HG02970 (cell line): ENCODE results near the gene MARCHF3.

ENCODE experiments used
- ATAC-seq: cut with Tn5 transposase; IDR thresholded peaks from one replicate; pipeline ENCODE4 v1.9.1; 2021; ENCODE audit warnings: mild to moderate bottlenecking, moderate library complexity, moderate number of reproducible peaks; ENCODE audit not compliant: unreplicated experiment, low FRiP score

MARCHF3 gene

DNA sequence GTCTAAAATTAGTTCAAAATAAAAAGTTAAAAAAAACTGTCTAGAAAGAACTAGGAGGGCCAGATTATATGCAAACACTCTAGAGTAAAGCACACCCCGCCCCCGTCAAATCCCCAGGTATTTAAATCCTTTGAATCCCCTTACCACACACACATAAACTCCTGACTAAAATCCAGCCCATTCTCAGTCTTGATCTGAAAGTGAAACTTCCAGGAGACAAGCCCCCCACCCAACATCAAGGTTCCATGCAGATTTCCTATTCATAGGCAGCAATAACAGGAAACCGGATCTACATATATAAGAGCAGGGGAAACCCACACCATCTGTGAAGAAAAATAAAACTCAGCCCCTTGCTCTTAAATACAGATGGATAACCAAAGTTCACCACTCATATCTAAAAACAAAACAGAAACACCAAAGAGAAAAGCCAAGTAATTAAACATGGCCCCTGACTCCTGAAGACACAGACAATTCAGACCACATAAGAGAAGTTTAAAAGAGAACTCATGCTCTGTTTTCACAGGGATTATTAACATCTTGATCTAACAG is 42.3 kb downstream of the MARCHF3 start:
- ATAC-seq = peak; percentile 91

DNA sequence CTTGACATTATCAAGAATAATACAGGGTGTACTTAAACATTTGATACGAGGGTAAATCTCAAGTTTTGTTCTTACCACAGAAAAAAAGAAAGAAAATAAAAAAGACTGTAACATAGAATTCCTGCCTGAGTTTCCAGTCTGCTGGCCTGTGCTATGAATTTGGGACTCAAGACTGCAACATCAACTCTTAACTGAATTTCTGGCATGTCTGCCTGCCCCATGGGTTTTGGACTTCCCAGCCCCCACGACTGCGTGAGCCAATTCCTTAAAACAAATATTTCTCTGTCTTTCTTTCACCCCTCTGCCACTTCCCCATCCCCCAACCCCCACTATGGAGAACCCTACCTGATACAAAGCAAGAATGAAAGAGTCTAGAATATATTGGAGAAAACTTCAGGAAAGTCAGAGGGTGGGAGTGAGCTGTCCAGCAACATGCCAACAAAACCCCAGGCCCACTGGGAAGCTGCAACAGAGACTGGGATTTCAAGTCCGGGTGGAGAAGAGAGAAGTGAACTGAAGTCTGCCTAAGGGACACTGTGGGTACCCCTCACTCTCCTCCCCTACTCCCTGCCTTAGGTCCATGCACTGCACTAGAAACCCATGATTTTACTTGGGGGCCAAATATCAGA is 43.0 kb downstream of the MARCHF3 start:
- no peak for ATAC-seq

DNA sequence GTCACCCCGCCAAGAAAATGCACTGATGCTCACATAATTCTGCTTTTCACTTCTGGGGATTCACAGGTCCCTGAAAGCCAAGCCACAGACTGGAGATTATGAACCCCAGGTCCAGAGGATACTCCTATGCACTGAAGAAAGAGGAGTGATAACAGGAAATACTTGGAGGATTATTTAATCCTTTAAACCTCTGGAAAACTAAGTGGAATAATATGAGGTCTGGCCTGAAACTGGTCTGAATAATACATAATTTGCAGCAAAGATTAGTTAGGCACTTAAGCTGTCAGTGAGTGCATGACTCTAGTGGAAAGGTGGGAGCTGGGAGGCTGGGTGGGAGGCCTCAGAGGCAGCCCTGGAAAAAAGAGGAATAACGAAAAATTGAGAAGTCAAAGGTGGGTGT is 45.7 kb downstream of the MARCHF3 start:
- no peak for ATAC-seq

DNA sequence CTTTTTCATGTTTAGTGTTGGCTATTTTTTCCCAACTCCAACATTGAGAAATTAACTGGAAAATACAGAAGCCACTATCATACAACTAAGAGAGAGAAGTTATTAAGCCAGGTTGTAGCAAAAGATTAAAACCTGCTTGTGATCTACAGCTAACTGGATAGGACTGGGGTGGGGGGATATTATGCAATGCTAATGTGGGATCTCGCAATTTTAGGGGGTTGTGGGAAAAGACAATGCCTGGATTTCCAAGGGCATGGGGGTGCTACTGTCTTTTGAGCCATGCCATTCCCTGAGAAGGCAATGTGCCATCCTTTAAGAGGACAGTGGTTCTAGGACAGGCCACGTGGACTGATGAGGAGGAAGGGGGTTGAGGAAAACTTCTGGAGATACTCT is 46.5 kb downstream of the MARCHF3 start:
- ATAC-seq = no peak

DNA sequence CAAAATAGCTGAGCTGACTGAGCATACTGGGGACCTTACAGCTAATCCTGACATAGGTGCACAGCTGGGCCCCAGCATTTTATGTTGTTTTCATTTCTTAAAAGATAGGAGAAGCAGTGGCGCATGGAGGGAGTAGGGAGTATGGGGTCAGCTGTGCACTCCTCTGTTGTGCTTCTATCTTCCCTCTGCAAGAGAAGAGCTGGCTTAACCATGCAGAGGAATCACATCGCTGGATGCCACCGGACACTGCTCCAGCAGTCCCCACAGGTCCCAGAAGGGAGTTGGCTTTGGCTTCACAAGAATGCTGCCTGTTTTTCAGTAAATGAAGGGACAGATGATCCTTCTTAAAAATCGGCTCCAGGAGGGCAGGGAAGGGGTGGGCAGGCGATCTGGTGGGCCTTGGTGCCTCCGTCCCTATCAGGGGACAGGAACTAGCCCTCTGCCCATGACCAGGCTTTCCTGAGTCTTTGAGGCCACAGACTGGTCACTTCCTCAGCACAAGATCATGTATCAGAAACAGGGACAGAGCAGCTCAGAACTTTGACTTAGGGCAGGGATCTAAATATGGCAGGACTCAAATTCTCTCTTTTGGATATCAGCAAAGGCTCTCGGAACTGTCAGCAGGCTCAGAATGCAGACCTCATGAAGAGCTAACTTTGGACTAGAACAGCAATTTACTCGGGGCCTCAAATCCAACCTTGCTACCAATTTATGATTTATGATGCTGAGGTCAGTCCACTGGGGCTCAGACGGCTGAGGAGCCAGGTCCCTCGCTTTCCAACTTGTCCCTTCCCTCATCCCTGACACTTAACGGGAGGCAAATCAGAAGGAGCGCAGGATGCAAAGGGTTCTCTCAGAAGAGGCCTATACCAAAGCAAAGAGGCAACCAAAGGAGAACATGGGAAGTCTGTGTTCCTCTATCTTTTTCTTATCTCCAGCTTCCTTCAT is 47.2 kb downstream of the MARCHF3 start:
- no peak for ATAC-seq

DNA sequence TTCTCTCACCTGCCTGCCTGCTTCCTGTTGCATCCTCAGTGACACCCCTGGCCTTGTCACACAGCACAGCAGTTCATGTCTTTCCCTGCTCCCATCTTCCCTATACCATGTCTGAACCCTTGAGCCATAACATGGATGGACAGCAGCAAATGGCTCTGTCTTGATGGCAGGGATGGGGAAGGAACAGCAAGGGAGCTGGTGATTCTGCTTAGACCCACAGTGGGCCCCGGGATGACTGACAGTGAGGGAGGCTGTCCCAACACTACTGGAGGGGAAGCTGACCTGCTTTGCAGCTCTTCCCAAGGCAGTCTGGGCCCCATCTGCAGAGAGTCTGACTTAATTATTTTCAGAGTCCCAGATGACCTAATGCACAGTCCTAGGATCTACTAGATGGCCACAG is 48.2 kb downstream of the MARCHF3 start:
- ATAC-seq = no peak

DNA sequence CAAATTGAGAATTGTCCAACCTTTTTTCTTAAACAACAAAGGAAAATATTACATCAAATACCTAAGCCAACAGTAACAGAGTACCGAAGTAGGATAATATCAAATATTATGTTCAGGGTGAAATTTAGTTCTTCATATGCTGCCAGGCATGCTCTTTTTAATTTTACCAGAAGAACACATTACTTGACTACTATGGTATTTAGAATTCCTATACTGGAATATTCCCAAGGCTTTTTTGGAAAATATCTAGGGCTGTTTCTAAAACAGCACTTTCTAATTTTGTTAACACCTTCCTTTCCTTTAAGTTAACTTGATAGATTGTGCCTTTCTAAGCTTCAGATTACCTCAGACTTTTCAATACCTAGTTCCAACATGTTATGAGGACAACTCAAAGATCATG is 48.7 kb downstream of the MARCHF3 start:
- no peak for ATAC-seq

DNA sequence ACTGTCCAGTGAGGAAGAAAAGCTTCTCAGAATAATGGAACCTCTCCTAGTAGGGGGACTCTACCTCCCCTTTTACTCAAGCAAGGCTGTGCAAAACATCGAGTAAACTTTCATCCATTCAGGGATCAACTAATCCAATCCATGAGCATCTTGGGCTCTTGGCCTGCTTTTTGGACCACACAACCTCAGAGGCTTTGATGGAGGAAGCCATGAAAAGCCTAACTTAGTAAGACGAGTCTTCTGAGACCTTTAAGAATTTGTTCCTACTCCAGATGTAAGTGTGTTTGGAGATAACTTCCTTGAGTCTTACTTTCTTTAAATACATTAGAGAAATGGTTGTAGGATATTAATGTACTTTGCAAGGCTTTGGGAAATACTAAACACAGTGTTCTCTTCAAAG is 49.1 kb downstream of the MARCHF3 start:
- ATAC-seq = no peak

DNA sequence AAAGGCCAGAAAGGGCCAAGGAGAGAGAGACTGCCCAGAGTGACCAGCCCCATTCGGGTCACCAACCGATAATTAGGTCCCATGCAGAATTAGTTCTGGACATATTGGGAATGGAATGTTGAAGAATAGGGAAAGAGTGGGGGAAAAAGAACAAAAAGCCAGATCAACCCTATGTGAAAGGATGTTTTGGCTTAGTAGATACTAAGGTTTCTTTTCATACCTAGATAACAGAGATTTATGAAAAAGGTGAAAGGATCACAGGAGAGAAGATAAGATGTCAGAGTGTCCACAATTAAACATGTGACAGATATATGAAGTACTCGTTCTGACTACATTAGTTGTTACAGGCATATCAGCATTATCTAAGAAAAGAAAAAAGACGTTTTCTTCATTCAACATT is 52.1 kb downstream of the MARCHF3 start:
- ATAC-seq = no peak

DNA sequence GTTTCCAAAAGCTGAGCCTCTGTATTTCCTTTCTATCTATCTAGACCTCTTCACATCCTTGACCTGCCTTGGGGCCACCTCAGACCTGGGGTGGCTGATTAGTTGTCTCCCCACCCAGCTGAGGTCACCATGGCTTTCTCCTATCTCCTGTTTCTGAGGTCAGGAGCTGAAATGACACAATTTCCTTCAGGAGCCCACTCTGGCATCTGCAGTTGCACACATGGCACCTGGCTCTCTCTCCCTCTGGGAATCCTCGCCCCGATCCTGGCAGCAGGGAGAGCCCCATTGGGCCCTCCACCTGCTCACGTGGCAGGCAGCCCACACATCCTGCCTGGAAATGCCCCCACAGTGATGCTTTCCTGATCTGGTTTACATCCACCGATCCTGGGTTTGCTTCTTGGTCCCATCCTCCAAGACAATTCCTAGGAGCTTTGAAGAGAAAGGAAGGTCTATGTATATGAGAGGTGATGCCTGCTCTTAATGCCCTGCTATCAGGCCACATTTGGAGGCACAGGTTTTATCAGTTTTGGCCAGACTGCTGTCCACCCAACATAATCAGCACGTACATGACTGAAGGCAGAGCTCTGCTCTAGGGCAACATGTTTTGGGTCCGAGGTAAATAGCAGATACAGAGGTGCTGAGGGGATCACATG is 53.7 kb downstream of the MARCHF3 start:
- no peak for ATAC-seq

DNA sequence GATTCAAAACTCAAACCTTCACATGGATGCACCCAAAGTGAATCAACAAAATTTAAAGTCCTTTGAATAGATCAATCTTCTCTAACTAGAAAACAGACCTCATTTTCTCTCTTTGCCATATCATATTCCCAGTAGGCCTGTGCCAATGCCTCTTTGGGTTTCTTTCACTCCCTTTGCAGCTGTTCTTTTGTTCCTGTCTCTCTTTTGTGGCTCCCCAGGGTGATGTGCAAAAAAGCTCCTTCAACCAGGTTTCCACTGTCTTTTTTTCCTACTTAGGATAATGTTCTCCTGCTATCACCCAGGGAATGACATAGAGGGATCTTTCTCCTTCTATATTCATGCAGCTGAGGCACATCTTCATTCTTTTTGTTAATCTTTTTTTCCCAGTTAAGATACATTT is 54.6 kb downstream of the MARCHF3 start:
- ATAC-seq = no peak

DNA sequence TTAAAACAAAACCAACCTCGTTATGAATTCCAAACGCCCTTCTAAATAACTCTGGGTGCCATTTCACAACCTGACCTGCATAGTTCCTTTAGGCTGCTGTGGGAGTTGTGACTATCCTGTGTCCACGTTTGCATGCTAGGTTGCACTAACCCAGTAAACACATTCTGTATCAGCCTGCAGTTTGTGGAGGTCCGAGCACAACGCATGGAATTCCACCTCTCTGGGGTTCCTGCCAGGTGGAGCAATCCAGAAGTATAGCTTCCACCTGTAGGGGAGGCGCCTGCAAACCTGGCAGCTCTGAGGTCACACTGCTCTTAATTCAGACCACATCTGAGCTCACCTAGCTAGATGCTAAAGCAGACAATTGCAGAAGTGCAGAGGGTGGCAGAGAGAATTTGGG is 57.2 kb downstream of the MARCHF3 start:
- no peak for ATAC-seq

DNA sequence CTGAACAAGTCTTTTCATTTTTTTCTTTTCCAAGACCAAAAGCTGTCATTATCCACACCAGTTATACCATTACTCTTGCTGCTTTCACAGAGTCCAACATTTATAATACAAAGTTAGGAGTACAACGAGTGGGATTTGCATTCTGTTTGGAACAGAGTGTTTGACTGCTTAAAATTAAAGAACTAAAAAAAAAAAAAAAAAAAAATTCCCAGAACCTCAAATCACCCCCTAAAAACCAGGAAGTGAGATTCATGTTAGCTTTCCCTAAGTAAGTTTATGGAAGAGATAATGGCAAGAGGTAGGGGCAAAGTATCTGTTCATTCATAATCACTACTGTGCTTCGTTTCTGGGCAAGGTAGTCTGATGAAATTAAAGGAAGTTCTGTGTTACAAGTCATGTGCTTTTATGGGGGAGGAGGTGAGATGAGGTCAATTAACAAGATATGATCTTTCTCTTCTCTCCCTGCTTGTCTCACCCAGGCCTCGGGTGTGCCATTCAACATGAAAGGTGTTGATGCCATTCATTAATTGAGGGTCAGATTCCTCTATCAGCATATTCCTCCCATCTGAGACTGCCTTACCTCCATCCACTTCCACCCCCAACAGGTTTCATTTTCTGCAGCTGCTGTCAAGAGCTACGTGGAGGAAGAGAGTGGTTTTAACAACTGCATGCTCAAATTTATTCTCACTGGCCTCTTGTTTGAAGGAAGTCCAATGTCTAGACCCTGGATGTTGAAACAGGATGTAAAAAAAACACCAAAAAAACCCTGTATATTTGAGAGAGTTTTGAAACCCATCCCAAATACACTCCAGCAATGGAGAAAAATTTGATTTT is 58.1 kb downstream of the MARCHF3 start:
- peak; percentile 73 for ATAC-seq

DNA sequence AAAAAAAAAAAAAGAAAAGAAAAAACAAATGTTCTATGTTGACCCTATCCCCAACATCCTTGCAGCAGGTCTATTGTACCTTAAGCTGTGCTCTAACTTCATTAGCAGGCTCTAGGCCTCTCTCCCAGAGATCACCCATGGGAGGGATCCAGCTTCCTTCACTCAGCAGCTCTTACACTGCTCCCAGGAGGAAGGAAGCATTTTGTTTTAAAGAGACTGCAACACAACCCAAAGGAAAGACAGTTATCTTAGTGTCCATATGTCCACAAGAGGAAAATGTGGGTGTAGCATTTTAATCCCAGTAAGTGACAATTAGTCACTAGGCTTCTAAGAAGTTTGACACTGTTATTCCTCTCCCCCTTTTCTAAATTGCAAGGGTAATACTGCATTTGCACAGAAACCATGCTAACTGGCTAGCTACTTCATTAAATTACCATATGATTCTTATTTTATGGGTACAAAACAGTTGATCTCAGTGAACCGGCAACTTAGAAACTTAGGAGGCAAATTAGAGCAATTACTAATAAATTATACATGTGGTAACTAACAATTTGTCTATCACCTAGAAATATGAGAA is 58.8 kb downstream of the MARCHF3 start:
- no peak for ATAC-seq

DNA sequence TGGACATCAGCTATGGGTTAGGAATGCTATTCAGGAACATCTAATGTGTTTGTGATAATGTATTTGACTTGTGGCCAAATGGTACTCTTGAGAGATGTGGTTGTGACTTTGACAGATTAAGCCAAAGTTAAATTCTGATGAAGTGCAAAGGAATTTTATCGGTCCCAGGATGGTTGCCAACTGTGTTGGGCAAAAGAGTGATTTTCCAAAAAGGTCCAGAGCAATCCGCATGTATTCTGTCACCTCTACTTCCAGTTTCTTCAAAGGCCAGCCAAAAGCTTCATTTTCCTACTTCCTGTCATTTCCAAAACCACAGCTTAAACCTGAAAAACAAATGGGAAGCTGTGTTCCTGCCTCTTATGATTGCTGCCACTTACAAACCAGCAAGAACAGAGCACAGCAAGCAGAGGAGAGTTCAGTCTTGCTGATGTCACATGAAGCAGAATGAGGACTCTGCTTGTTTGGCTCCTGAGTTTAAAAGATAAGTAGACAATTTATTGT is 59.8 kb downstream of the MARCHF3 start:
- ATAC-seq = no peak

DNA sequence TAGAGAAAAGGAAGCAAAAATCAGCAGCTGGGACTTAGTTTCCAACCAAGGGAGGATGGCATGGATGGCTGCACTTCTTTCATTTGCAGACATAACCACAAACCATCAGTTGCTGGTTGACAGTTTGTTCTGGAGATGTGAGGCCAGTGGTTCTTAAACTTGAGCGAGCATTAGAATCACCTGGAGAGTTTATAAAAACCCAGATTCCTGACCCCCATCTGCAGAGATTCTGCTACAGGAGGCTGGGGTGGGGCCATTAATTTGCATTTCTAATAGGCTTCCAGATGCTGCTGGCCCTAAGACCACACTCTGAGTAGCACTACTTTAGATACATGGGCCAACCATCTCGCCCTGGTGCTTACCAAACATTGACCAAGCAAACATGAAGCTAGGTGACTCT is 60.8 kb downstream of the MARCHF3 start:
- ATAC-seq = no peak

DNA sequence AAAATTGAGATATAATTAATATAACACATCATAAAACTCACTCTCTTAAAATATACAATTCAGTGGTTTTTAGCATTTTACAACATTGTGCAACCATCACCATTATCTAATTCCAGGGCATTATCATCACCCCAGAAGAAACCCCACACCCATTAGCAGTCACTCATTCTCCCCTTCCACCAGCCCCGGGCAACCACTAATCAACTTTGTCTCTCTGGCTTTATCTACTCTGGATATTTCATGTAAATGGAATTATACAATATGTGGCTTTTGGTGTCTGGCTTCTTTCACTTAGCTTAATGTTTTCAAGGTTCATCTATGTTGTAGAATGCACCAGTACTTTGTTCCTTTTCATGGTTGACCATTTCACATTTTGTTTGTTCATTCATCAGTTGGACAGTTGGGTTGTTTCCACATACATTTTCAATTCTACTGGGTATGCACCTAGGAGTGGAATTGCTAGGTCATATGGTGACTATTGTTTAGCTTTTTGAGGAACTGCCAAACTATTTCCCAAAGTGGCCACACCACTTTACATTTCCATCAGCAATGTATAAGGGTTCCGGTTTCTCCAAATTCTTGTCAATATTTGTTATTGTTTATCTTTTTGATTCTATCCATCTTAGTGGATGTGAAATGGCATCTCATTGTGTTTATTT is 62.4 kb downstream of the MARCHF3 start:
- ATAC-seq = no peak

DNA sequence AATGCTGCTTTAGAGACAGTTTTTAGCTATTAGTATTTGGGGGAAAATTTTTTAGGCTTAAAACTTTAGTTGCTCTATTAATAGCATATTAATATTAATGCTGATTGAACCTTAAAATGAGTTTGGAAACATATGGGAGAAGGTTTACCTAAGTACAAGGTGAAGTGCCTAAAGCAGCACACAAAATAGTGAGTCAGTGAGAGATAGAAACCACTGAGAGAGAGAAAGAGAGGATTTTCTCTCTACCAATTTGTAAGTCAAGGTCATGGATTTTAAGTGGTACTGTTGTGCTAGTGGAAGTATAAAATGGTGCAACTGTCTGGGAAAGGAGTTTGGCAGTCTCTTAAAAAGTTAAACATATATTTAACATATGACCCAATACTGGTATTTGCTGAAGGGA is 64.9 kb downstream of the MARCHF3 start:
- ATAC-seq = no peak

DNA sequence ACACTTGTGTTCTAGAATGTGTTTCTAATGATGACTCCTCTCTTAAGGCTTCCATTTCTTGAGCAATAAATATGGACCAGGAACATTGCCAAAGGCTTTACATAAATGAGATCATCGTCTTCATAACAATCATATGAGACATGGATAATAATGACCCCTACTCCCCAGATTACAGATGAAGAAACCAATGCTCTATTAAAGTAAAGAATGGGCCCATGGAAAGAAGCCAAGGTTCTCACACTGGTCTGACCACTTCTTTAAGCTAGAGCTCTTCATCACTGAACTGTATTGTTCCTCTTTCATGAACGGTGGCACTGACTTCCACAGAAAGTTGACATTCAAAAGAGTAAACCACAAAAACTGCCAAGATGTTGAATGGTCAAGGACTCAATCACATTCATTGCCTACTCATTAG is 65.3 kb downstream of the MARCHF3 start:
- ATAC-seq = no peak
